ENCODE measurements around the gene JOSD2.

The JOSD2 gene

GRCh38 chr19:50514346-50515167 lies 3.6 kb upstream of the JOSD2 start:
- in situ Hi-C loops (cut with HindIII; ENCODE audit: low sequenced_read_pairs) = no loop called here

GRCh38 chr19:50513746-50514345 lies 2.9 kb upstream of the JOSD2 start, which contains the start of gene ASPDH:
ASPDH (minus strand) TSS chr19:50513913; CDS start chr19:50513823, 90 bp downstream.
- no peak for TF ChIP-seq CTCF (IDR thresholded peaks at IDR 0.05; ENCODE audit: low read depth, low read length)
- in situ Hi-C loops (cut with HindIII; ENCODE audit: low sequenced_read_pairs) = no loop called here
- no peak within 1 kb of the TSS for H3K4me3 ChIP-seq (ENCODE audit: low read depth, low read length)
- no peak for DNase-seq (ENCODE audit: low read depth, low spot score)

More at GRCh38 chr19:50514346-50515167, 3.6 kb upstream of the JOSD2 start:
- no peak overlapping the region for H3K4me3 ChIP-seq (ENCODE audit: low read depth, low read length)
- DNase-seq (ENCODE audit: low read depth, low spot score) = no peak
- TF ChIP-seq CTCF (IDR thresholded peaks at IDR 0.05; ENCODE audit: low read depth, low read length) = no peak

GRCh38 chr19:50512999-50513745 lies 2.2 kb upstream of the JOSD2 start:
- DNase-seq (ENCODE audit: low read depth, low spot score) = no peak
- no peak overlapping the region for H3K4me3 ChIP-seq (ENCODE audit: low read depth, low read length)
- in situ Hi-C loops (cut with HindIII; ENCODE audit: low sequenced_read_pairs) = no loop called here
- TF ChIP-seq CTCF (IDR thresholded peaks at IDR 0.05; ENCODE audit: low read depth, low read length) = no peak

- H3K4me3 ChIP-seq (ENCODE audit: low read depth, low read length) = peak overlapping the region; percentile 90
- TF ChIP-seq CTCF (IDR thresholded peaks at IDR 0.05; ENCODE audit: low read depth, low read length) = no peak
- no peak for DNase-seq (ENCODE audit: low read depth, low spot score)
- in situ Hi-C loops (cut with HindIII; ENCODE audit: low sequenced_read_pairs) = no loop called here
Measured at GRCh38 chr19:50512112-50512998, 1.4 kb upstream of the JOSD2 start.

- peak overlapping the region; percentile 90 for H3K4me3 ChIP-seq (ENCODE audit: low read depth, low read length)
- TF ChIP-seq CTCF (IDR thresholded peaks at IDR 0.05; ENCODE audit: low read depth, low read length) = no peak
- no peak for DNase-seq (ENCODE audit: low read depth, low spot score)
- in situ Hi-C loops (cut with HindIII; ENCODE audit: low sequenced_read_pairs) = no loop called here
Measured at GRCh38 chr19:50510700-50511068, 307 bp downstream of the JOSD2 start.

Measured in astrocyte of the spinal cord (primary cell).